SK-N-SH treated with all-trans-retinoic acid at 6 μM for 48 hours (cell line): ENCODE results near the gene MRPL40.

Source experiments
- ARNTL ChIP-seq: fragments of 450-650 bp; formaldehyde crosslinking; IDR thresholded peaks from 2 replicates; pipeline ENCODE4 v1.5.0; 2020; ENCODE audit warnings: low read depth, mild to moderate bottlenecking, moderate library complexity, borderline replicate concordance
- CSDC2 ChIP-seq: fragments of 250-450 bp; sonication (Bioruptor Pico); IDR thresholded peaks from 2 replicates; pipeline ENCODE4 v1.5.0; 2020; ENCODE audit warnings: mild to moderate bottlenecking, moderate library complexity
- GLIS3 ChIP-seq: fragments of 250-450 bp; sonication (Bioruptor Pico); IDR thresholded peaks from 2 replicates; pipeline ENCODE4 v1.5.0; 2020; ENCODE audit warnings: mild to moderate bottlenecking, moderate library complexity
- RARB ChIP-seq: fragments of 250-450 bp; sonication (Bioruptor Pico); IDR thresholded peaks from 2 replicates; pipeline ENCODE4 v1.8.0; 2021; ENCODE audit warnings: mild to moderate bottlenecking, moderate library complexity
- SNAI2 ChIP-seq: fragments of 250-450 bp; sonication (Bioruptor Pico); IDR thresholded peaks from 2 replicates; pipeline ENCODE4 v1.5.0; 2020; ENCODE audit warnings: mild to moderate bottlenecking, moderate library complexity
- TCF4 ChIP-seq: fragments of 250-450 bp; sonication (Bioruptor Pico); IDR thresholded peaks from 2 replicates; pipeline ENCODE4 v1.8.0; 2021; ENCODE audit warnings: mild to moderate bottlenecking, moderate library complexity, borderline replicate concordance
- TOX ChIP-seq: fragments of 250-450 bp; sonication (Bioruptor Pico); IDR thresholded peaks from 2 replicates; pipeline ENCODE4 v1.8.0; 2021; ENCODE audit warnings: mild to moderate bottlenecking, moderate library complexity, borderline replicate concordance
- ZFP3 ChIP-seq: fragments of 250-450 bp; sonication (Bioruptor Pico); IDR thresholded peaks from 2 replicates; pipeline ENCODE4 v1.5.0; 2020; ENCODE audit warnings: mild to moderate bottlenecking, moderate library complexity
- ZFP30 ChIP-seq: fragments of 450-650 bp; formaldehyde crosslinking; IDR thresholded peaks from 2 replicates; pipeline ENCODE4 v1.5.0; 2022; ENCODE audit warnings: mild to moderate bottlenecking, moderate library complexity
- ZNF565 ChIP-seq: fragments of 450-650 bp; formaldehyde crosslinking; conservative IDR thresholded peaks from 2 replicates; pipeline ENCODE4 v1.5.0; 2020; ENCODE audit warnings: low read depth, mild to moderate bottlenecking, moderate library complexity
- TF ChIP-seq, protein P1 (sequence below): fragments of 250-450 bp; sonication (Bioruptor Pico); IDR thresholded peaks from 2 replicates; pipeline ENCODE4 v1.5.1; 2020; ENCODE audit warnings: low read depth, mild to moderate bottlenecking, moderate library complexity
- TF ChIP-seq, protein P2 (sequence below): fragments of 250-450 bp; sonication (Bioruptor Pico); IDR thresholded peaks from 2 replicates; pipeline ENCODE4 v1.8.0; 2020; ENCODE audit warnings: mild to moderate bottlenecking, moderate library complexity, borderline replicate concordance
- TF ChIP-seq, protein P3 (sequence below): fragments of 250-450 bp; sonication (Bioruptor Pico); IDR thresholded peaks from 2 replicates; pipeline ENCODE4 v1.5.1; 2021; ENCODE audit warnings: mild to moderate bottlenecking, moderate library complexity

DNA sequence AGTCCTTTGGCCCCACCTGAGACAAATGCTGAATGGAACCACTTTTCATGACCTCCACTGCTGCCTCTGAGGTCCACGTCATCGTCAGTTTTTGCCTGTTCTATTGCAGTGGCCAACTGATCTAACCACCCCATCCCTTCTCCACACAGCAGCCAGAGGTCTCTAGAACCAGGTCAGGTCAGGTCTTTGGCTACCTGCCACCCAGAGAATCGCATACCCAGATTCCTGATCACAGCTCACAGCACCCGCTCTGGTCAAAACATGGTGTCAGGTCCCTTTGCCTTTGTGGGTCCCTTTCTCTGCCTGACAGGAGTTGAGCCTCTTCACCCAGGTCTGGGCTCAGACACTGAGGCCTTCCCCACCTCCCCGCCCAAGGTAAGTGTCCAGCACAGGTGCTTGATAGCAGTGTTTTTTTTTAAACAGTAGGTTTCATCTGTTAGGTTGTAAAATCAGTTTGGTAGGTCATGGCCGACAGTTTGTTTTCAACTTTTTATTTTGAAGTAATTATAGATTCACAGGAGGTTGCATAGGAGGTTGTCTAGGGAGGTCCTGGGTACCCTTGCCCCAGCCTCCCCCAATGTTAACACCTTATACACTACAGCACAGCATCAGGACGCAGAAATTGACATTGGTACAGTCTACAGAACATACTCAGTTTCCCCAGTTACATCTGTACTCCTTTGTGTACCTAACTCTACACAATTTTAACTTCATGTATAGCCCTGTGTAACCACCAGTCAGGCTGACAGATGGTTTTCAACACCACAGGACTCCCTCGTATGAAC lies 8.3 kb downstream of the MRPL40 start:
- TF ChIP-seq ARNTL = no peak
- no peak for TF ChIP-seq RARB (CRISPR knock-in tag)
- TF ChIP-seq ZFP3 = no peak
- TF ChIP-seq, protein P1, sequence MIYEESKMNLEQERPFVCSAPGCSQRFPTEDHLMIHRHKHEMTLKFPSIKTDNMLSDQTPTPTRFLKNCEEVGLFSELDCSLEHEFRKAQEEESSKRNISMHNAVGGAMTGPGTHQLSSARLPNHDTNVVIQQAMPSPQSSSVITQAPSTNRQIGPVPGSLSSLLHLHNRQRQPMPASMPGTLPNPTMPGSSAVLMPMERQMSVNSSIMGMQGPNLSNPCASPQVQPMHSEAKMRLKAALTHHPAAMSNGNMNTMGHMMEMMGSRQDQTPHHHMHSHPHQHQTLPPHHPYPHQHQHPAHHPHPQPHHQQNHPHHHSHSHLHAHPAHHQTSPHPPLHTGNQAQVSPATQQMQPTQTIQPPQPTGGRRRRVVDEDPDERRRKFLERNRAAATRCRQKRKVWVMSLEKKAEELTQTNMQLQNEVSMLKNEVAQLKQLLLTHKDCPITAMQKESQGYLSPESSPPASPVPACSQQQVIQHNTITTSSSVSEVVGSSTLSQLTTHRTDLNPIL = no peak
- TF ChIP-seq GLIS3 (CRISPR knock-in tag) = no peak
- no peak for TF ChIP-seq CSDC2 (CRISPR knock-in tag)
- no peak for TF ChIP-seq ZFP30 (CRISPR knock-in tag)
- TF ChIP-seq, protein P2, sequence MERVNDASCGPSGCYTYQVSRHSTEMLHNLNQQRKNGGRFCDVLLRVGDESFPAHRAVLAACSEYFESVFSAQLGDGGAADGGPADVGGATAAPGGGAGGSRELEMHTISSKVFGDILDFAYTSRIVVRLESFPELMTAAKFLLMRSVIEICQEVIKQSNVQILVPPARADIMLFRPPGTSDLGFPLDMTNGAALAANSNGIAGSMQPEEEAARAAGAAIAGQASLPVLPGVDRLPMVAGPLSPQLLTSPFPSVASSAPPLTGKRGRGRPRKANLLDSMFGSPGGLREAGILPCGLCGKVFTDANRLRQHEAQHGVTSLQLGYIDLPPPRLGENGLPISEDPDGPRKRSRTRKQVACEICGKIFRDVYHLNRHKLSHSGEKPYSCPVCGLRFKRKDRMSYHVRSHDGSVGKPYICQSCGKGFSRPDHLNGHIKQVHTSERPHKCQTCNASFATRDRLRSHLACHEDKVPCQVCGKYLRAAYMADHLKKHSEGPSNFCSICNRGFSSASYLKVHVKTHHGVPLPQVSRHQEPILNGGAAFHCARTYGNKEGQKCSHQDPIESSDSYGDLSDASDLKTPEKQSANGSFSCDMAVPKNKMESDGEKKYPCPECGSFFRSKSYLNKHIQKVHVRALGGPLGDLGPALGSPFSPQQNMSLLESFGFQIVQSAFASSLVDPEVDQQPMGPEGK (CRISPR knock-in tag) = no peak
- TF ChIP-seq, protein P3, sequence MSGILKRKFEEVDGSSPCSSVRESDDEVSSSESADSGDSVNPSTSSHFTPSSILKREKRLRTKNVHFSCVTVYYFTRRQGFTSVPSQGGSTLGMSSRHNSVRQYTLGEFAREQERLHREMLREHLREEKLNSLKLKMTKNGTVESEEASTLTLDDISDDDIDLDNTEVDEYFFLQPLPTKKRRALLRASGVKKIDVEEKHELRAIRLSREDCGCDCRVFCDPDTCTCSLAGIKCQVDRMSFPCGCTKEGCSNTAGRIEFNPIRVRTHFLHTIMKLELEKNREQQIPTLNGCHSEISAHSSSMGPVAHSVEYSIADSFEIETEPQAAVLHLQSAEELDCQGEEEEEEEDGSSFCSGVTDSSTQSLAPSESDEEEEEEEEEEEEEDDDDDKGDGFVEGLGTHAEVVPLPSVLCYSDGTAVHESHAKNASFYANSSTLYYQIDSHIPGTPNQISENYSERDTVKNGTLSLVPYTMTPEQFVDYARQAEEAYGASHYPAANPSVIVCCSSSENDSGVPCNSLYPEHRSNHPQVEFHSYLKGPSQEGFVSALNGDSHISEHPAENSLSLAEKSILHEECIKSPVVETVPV (CRISPR knock-in tag) = no peak
- TF ChIP-seq TOX = no peak
- TF ChIP-seq SNAI2 = no peak
- no peak for TF ChIP-seq TCF4
- TF ChIP-seq ZNF565 = no peak
